Trophoblast cell (in vitro differentiated cells and primary cell): Measurements from ENCODE around the gene PPP1R10.
A peak's percentile ranks its signal among the peaks of the same experiment; 100 is the strongest.

Source experiments
- DNase-seq, 2 donors: peaks; one replicate each; pipeline ENCODE4 v3.0.0-alpha.2; 2016
- H2AFZ ChIP-seq: 2 replicates; pipeline ENCODE4 v1.6.1; 2013; ENCODE audit warnings: low read length, moderate library complexity, mild to moderate bottlenecking; ENCODE audit not compliant: insufficient read depth, poor library complexity
- H2AK5ac ChIP-seq: 2 replicates; pipeline ENCODE4 v1.6.1; 2013; ENCODE audit warnings: mild to moderate bottlenecking, low read length
- H2BK120ac ChIP-seq: 2 replicates; pipeline ENCODE4 v1.6.1; 2013; ENCODE audit warnings: low read length, mild to moderate bottlenecking, moderate library complexity; ENCODE audit not compliant: insufficient read depth, poor library complexity
- H2BK12ac ChIP-seq: 2 replicates; pipeline ENCODE4 v1.6.1; 2013; ENCODE audit warnings: mild to moderate bottlenecking, low read length, moderate library complexity
- H2BK5ac ChIP-seq: 2 replicates; pipeline ENCODE4 v1.6.1; 2013; ENCODE audit warnings: low read length, low read depth, moderate library complexity, mild to moderate bottlenecking; ENCODE audit not compliant: poor library complexity
- H3K14ac ChIP-seq: 2 replicates; pipeline ENCODE4 v1.6.1; 2013; ENCODE audit warnings: mild to moderate bottlenecking, low read length
- H3K18ac ChIP-seq: 2 replicates; pipeline ENCODE4 v1.6.1; 2013; ENCODE audit warnings: mild to moderate bottlenecking, low read length
- H3K23ac ChIP-seq: 2 replicates; pipeline ENCODE4 v1.6.1; 2013; ENCODE audit warnings: low read length
- H3K27ac ChIP-seq: 2 replicates; pipeline ENCODE4 v1.5.1; 2013; ENCODE audit warnings: low read depth, mild to moderate bottlenecking, inconsistent platforms, low read length, moderate library complexity
- H3K27me3 ChIP-seq: 2 replicates; pipeline ENCODE4 v1.6.1; 2013; ENCODE audit warnings: inconsistent platforms, mild to moderate bottlenecking, low read length, moderate library complexity; ENCODE audit not compliant: insufficient read depth
- H3K36me3 ChIP-seq, 2 experiments: 1 replicate in 1 of 2; 2 replicates in 1 of 2; pipeline ENCODE4 v1.6.1; 2013; ENCODE audit warnings: low read length in 2 of 2, mild to moderate bottlenecking in 2 of 2, moderate library complexity in 1 of 2; ENCODE audit not compliant: insufficient read depth in 2 of 2, control insufficient read depth in 1 of 2
- H3K4ac ChIP-seq: 2 replicates; pipeline ENCODE4 v1.6.1; 2013; ENCODE audit warnings: low read depth, mild to moderate bottlenecking, low read length, moderate library complexity
- H3K4me1 ChIP-seq, 2 experiments: 1 replicate in 1 of 2; 2 replicates in 1 of 2; pipeline ENCODE4 v1.6.1; 2013; ENCODE audit warnings: low read length in 2 of 2, mild to moderate bottlenecking in 2 of 2, moderate library complexity in 1 of 2; ENCODE audit not compliant: insufficient read depth in 2 of 2, control insufficient read depth in 1 of 2
- H3K4me2 ChIP-seq: 2 replicates; pipeline ENCODE4 v1.6.1; 2013; ENCODE audit warnings: inconsistent platforms, mild to moderate bottlenecking, low read length, moderate library complexity
- H3K4me3 ChIP-seq: 2 replicates; pipeline ENCODE4 v1.5.1; 2013; ENCODE audit warnings: mild to moderate bottlenecking, low read depth, low read length, inconsistent platforms
- H3K79me1 ChIP-seq: one replicate; pipeline ENCODE4 v1.6.1; 2013; ENCODE audit warnings: low read length
- H3K79me2 ChIP-seq: 2 replicates; pipeline ENCODE4 v1.6.1; 2013; ENCODE audit warnings: low read length, mild to moderate bottlenecking; ENCODE audit not compliant: control insufficient read depth, insufficient read depth, poor library complexity
- H3K9ac ChIP-seq: 2 replicates; pipeline ENCODE4 v1.6.1; 2013; ENCODE audit warnings: mild to moderate bottlenecking, low read length
- H3K9me3 ChIP-seq: 2 replicates; pipeline ENCODE4 v1.6.1; 2013; ENCODE audit warnings: low read depth, mild to moderate bottlenecking, control low read depth, inconsistent platforms, low read length; ENCODE audit not compliant: insufficient read depth
- H4K12ac ChIP-seq: 2 replicates; pipeline ENCODE4 v1.6.1; 2013; ENCODE audit warnings: low read depth, mild to moderate bottlenecking, low read length, moderate library complexity
- H4K8ac ChIP-seq: 2 replicates; pipeline ENCODE4 v1.6.1; 2013; ENCODE audit warnings: low read depth, mild to moderate bottlenecking, low read length, moderate library complexity
- H4K91ac ChIP-seq: one replicate; pipeline ENCODE4 v1.6.1; 2013; ENCODE audit warnings: low read depth, mild to moderate bottlenecking, low read length, moderate library complexity
- WGBS: extraction: QIAGEN DNeasy Blood & Tissue Kit; methylation state at CpG from one replicate; pipeline ENCODE4 v1.1.7; 2013; ENCODE audit warnings: missing lambda C conversion rate; ENCODE audit not compliant: insufficient read length, insufficient coverage; ENCODE audit errors: extremely low coverage; 5-methylcytosine and 5-hydroxymethylcytosine counted together

The PPP1R10 gene

GRCh38 chr6:30615219-30615957 lies 1.7 kb downstream of the PPP1R10 start:
- peak in 1 of 2 donors; percentile 67 for DNase-seq

GRCh38 chr6:30614843-30615218 lies 2.2 kb downstream of the PPP1R10 start:
- Histone ChIP-seq H3K23ac (no peak overlapping the region), H4K91ac (no peak overlapping the region), H3K14ac (no peak overlapping the region), H3K9me3 (no peaks in the 10 kb centered on the region), H2AK5ac (no peak overlapping the region), H3K4me1 (peaks cover 3 to 6% of the 10 kb centered on the region in 2 experiments), H3K79me1 (peaks cover 16% of the 10 kb centered on the region), H2AFZ (no peak overlapping the region), H3K18ac (no peak overlapping the region), H2BK120ac (no peak overlapping the region), H3K4me2 (peak overlapping the region; percentile 46), H4K8ac (no peak overlapping the region), H3K27me3 (no peaks in the 10 kb centered on the region), H3K4ac (no peak overlapping the region), H3K36me3 (peaks cover 10 to 21% of the 10 kb centered on the region in 2 experiments), H2BK12ac (no peak overlapping the region), H2BK5ac (no peak overlapping the region), H3K79me2 (peaks cover 15% of the 10 kb centered on the region), H3K9ac (no peak overlapping the region), H3K27ac (peak overlapping the region; percentile 38), H4K12ac (no peak overlapping the region), H3K4me3 (no peak overlapping the region)
- peak; percentile 91 to 96 for DNase-seq
- no CpG with 5 or more reads among the region's 6 CpGs for WGBS

More at GRCh38 chr6:30615219-30615957, 1.7 kb downstream of the PPP1R10 start:
- peak overlapping the region; percentile 52 for H2BK120ac ChIP-seq
- no CpG with 5 or more reads among the region's 10 CpGs for WGBS
- peak overlapping the region; percentile 33 for H3K4ac ChIP-seq
- H3K4me1 ChIP-seq: peaks cover 3 to 6% of the 10 kb centered on the region in 2 experiments
- peak overlapping the region; percentile 72 for H3K18ac ChIP-seq
- H3K36me3 ChIP-seq: peaks cover 12 to 18% of the 10 kb centered on the region in 2 experiments
- no peak overlapping the region for H2BK12ac ChIP-seq
- peak overlapping the region; percentile 45 for H3K4me3 ChIP-seq
- no peaks in the 10 kb centered on the region for H3K27me3 ChIP-seq
- H4K12ac ChIP-seq: peak overlapping the region; percentile 58
- H3K23ac ChIP-seq: no peak overlapping the region
- H3K79me1 ChIP-seq: peaks cover 16% of the 10 kb centered on the region
- H3K14ac ChIP-seq: peak overlapping the region; percentile 59
- no peaks in the 10 kb centered on the region for H3K9me3 ChIP-seq
- H3K4me2 ChIP-seq: peak overlapping the region; percentile 69
- H2BK5ac ChIP-seq: peak overlapping the region; percentile 70
- peak overlapping the region; percentile 66 for H4K8ac ChIP-seq
- peaks cover 15% of the 10 kb centered on the region for H3K79me2 ChIP-seq
- H3K27ac ChIP-seq: peak overlapping the region; percentile 90
- no peak overlapping the region for H2AFZ ChIP-seq
- H3K9ac ChIP-seq: peak overlapping the region; percentile 98
- peak overlapping the region; percentile 72 for H4K91ac ChIP-seq
- no peak overlapping the region for H2AK5ac ChIP-seq

GRCh38 chr6:30614044-30614842 lies 2.8 kb downstream of the PPP1R10 start:
- WGBS: no CpG with 5 or more reads among the region's 8 CpGs
- H2BK12ac ChIP-seq: no peak overlapping the region
- H3K27ac ChIP-seq: peak overlapping the region; percentile 38
- H3K14ac ChIP-seq: no peak overlapping the region
- no peak overlapping the region for H2AK5ac ChIP-seq
- no peaks in the 10 kb centered on the region for H3K27me3 ChIP-seq
- H3K4me2 ChIP-seq: peak overlapping the region; percentile 46
- no peak overlapping the region for H3K4me3 ChIP-seq
- H4K91ac ChIP-seq: no peak overlapping the region
- H3K18ac ChIP-seq: no peak overlapping the region
- H3K9me3 ChIP-seq: no peaks in the 10 kb centered on the region
- no peak overlapping the region for H4K12ac ChIP-seq
- H3K23ac ChIP-seq: no peak overlapping the region
- peaks cover 16% of the 10 kb centered on the region for H3K79me1 ChIP-seq
- DNase-seq: no peak
- no peak overlapping the region for H2BK5ac ChIP-seq
- peaks cover 7 to 23% of the 10 kb centered on the region in 2 experiments for H3K36me3 ChIP-seq
- peaks cover 15% of the 10 kb centered on the region for H3K79me2 ChIP-seq
- no peak overlapping the region for H2BK120ac ChIP-seq
- peaks cover 3 to 6% of the 10 kb centered on the region in 2 experiments for H3K4me1 ChIP-seq
- no peak overlapping the region for H3K4ac ChIP-seq
- H4K8ac ChIP-seq: no peak overlapping the region
- no peak overlapping the region for H2AFZ ChIP-seq
- peak overlapping the region; percentile 77 for H3K9ac ChIP-seq

GRCh38 chr6:30613251-30614043 lies 3.6 kb downstream of the PPP1R10 start:
- Histone ChIP-seq H3K4me3 (no peak overlapping the region), H3K4me2 (no peak overlapping the region), H3K27me3 (no peaks in the 10 kb centered on the region), H3K9me3 (no peaks in the 10 kb centered on the region), H3K4me1 (peaks cover 1 to 5% of the 10 kb centered on the region in 2 experiments), H4K8ac (no peak overlapping the region), H2AK5ac (no peak overlapping the region), H3K79me1 (peaks cover 16% of the 10 kb centered on the region), H3K36me3 (peaks cover 12 to 31% of the 10 kb centered on the region in 2 experiments), H4K91ac (no peak overlapping the region), H3K4ac (no peak overlapping the region), H3K14ac (no peak overlapping the region), H3K18ac (no peak overlapping the region), H3K79me2 (peaks cover 13% of the 10 kb centered on the region), H3K9ac (no peak overlapping the region), H3K27ac (no peak overlapping the region), H2BK120ac (no peak overlapping the region), H3K23ac (no peak overlapping the region), H2BK12ac (no peak overlapping the region), H2BK5ac (no peak overlapping the region), H2AFZ (no peak overlapping the region), H4K12ac (no peak overlapping the region)
- DNase-seq: no peak
